HEK293 (cell line): ENCODE results near the gene POLR3B.
"Not testable (repeated sequence)": the region's sequence is repeated elsewhere in the genome, so short reads cannot be mapped to it uniquely, and the experiment has no call there.

Experiments
- GFI1B ChIP-seq: fragments of 450-650 bp; formaldehyde crosslinking; IDR thresholded peaks from 2 replicates; pipeline ENCODE4 v1.5.1; 2016; ENCODE audit warnings: missing biosample characterization, missing genetic modification characterization
- MYNN ChIP-seq: fragments of 450-650 bp; formaldehyde crosslinking; IDR thresholded peaks from 2 replicates; pipeline ENCODE4 v1.5.1; 2016; ENCODE audit warnings: missing biosample characterization, missing genetic modification characterization, borderline replicate concordance
- TRIM28 ChIP-seq: IDR thresholded peaks from 2 replicates; pipeline ENCODE4 v1.6.1; 2011; ENCODE audit warnings: low read length, control low read depth, borderline replicate concordance
- ZNF138 ChIP-seq: fragments of 450-650 bp; formaldehyde crosslinking; IDR thresholded peaks from 2 replicates; pipeline ENCODE4 v1.5.1; 2016; ENCODE audit warnings: missing biosample characterization, missing genetic modification characterization, borderline replicate concordance
- ZNF768 ChIP-seq: fragments of 450-650 bp; formaldehyde crosslinking; IDR thresholded peaks from 2 replicates; pipeline ENCODE4 v1.5.1; 2018; ENCODE audit warnings: missing biosample characterization, mild to moderate bottlenecking, missing genetic modification characterization
- TF ChIP-seq, protein P1 (sequence below): fragments of 450-650 bp; formaldehyde crosslinking; IDR thresholded peaks from 2 replicates; pipeline ENCODE4 v1.5.1; 2016; ENCODE audit warnings: missing biosample characterization, missing genetic modification characterization
- TF ChIP-seq, protein P2 (sequence below): fragments of 450-650 bp; formaldehyde crosslinking; IDR thresholded peaks from 2 replicates; pipeline ENCODE4 v1.5.1; 2016; ENCODE audit warnings: missing biosample characterization, missing genetic modification characterization
- TF ChIP-seq, protein P3 (sequence below): fragments of 450-650 bp; formaldehyde crosslinking; IDR thresholded peaks from 2 replicates; pipeline ENCODE4 v1.5.1; 2016; ENCODE audit warnings: missing biosample characterization, missing genetic modification characterization, low read depth

DNA sequence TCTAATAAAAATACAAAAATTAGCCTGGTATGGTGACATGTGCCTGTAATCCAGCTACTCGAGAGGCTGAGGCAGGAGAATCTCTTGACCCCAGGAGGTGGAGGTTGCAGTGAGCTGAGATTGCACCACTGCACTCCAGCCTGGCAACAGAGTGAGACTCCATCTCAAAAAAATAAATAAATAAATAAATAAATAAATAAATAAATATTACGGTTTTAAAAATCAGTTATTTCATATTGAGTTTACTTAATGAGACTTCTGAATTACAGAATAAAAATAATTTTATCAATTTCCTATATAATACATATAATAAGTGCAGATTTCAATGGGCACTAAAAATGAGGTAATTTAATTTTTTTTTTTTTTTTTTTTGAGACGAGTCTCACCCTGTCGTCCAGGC is 44.1 kb upstream of the POLR3B start:
- TF ChIP-seq MYNN (tag by site-specific recombination); GFI1B (tag by site-specific recombination); ZNF138; ZNF768 (tag by site-specific recombination); TRIM28: not testable (repeated sequence)
- TF ChIP-seq, protein P1, sequence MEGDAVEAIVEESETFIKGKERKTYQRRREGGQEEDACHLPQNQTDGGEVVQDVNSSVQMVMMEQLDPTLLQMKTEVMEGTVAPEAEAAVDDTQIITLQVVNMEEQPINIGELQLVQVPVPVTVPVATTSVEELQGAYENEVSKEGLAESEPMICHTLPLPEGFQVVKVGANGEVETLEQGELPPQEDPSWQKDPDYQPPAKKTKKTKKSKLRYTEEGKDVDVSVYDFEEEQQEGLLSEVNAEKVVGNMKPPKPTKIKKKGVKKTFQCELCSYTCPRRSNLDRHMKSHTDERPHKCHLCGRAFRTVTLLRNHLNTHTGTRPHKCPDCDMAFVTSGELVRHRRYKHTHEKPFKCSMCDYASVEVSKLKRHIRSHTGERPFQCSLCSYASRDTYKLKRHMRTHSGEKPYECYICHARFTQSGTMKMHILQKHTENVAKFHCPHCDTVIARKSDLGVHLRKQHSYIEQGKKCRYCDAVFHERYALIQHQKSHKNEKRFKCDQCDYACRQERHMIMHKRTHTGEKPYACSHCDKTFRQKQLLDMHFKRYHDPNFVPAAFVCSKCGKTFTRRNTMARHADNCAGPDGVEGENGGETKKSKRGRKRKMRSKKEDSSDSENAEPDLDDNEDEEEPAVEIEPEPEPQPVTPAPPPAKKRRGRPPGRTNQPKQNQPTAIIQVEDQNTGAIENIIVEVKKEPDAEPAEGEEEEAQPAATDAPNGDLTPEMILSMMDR (tag by site-specific recombination), result not testable (repeated sequence)
- TF ChIP-seq, protein P2, sequence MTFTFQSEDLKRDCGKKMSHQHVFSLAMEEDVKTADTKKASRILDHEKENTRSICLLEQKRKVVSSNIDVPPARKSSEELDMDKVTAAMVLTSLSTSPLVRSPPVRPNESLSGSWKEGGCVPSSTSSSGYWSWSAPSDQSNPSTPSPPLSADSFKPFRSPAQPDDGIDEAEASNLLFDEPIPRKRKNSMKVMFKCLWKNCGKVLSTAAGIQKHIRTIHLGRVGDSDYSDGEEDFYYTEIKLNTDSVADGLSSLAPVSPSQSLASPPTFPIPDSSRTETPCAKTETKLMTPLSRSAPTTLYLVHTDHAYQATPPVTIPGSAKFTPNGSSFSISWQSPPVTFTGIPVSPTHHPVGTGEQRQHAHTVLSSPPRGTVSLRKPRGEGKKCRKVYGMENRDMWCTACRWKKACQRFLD (tag by site-specific recombination), result not testable (repeated sequence)
- TF ChIP-seq, protein P3, sequence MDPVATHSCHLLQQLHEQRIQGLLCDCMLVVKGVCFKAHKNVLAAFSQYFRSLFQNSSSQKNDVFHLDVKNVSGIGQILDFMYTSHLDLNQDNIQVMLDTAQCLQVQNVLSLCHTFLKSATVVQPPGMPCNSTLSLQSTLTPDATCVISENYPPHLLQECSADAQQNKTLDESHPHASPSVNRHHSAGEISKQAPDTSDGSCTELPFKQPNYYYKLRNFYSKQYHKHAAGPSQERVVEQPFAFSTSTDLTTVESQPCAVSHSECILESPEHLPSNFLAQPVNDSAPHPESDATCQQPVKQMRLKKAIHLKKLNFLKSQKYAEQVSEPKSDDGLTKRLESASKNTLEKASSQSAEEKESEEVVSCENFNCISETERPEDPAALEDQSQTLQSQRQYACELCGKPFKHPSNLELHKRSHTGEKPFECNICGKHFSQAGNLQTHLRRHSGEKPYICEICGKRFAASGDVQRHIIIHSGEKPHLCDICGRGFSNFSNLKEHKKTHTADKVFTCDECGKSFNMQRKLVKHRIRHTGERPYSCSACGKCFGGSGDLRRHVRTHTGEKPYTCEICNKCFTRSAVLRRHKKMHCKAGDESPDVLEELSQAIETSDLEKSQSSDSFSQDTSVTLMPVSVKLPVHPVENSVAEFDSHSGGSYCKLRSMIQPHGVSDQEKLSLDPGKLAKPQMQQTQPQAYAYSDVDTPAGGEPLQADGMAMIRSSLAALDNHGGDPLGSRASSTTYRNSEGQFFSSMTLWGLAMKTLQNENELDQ (tag by site-specific recombination), result not testable (repeated sequence)
